AG08395 (cell line): ENCODE results near the gene COX8C.
"Not testable (repeated sequence)": the region's sequence is repeated elsewhere in the genome, so short reads cannot be mapped to it uniquely, and the experiment has no call there.

Source experiments
- DNase-seq: peaks from one replicate; pipeline ENCODE4 v3.0.0; 2012; ENCODE audit warnings: mixed read lengths, low spot score

COX8C gene

DNA sequence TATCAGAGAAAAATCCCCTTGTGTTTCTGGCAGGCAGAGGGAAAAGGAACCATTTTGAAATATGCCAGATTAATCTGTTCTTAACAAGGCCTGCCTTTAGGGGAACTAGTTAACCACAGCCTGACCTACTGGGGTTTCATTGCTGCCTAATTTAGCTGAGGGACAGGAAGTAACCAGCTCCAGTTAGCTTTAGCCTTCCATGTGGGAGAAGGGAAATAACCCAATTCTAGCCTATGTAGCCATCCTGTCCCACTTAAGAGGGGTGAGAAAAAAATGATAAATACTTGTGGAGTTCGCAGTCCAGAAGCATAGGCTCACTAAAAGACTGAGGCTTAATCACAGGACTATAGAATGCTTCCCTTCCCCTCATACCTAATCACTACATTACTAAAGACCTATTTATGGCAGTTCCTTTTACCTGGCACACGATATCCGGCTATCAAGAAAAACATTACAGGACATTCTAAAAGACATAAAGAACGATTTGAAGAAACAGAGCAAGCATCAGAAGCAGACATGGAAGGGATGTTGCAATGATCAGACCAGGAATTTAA, 22.8 kb downstream of the COX8C start:
- no peak for DNase-seq

DNA sequence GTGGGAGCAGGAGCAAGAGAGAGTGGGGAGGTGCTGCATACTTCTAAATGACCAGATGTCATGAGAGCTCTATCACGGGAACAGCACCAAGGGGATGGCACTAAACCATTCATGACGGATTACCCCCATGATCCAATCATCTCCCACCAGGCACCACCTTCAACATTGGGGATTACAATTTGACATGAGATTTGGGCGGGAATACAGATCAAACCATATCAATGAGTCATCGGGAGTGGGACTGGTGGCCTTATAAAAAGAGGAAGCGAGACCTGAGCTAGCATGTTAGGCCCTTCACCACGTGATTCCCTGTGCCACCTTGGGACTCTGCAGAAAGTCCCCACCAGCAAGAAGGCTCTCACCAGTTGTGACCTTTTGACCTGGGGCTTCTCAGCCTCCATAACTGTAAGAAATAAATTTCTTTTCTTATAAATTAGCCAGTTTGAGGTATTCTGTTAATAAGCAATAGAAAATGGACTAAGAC, 28.7 kb downstream of the COX8C start:
- DNase-seq, result no peak

DNA sequence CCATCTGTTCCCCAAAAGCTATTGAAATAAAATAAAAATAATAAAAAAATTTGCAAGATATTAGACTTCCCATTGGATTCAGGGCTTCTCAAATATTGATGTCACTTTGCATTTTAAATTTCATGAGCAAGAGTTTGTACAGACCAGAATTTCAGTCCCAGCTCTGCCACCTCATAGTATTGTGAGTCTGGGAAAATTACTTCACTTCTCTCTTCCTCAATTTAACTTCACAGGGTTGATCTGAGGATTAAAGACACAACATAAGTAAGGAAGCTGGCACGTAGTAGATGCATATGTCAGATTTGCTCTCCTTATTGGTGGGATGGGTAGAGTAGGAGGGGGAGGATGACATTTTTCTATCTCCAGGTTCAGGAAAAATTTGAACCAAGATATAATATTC, 32.8 kb downstream of the COX8C start:
- no peak for DNase-seq

DNA sequence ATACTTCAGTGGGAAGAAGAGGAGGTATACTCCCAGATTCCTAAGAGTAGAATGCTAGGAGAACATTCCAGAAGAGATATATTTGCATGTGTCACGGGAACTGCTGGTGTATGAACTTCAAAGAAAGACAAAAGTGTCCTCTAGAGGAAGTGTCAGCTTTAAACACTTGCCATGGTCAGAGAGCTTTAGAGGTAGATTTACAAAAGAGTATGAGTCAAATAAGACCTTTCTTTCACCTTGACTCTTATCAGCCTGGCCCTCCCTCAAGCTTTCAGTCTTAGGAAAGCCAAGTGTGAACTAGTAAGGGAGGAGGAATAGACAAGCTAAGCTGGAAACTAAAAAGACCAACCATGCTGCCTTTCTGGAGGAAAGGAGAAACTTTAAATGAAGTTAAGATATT, 34.7 kb downstream of the COX8C start:
- DNase-seq, result no peak

DNA sequence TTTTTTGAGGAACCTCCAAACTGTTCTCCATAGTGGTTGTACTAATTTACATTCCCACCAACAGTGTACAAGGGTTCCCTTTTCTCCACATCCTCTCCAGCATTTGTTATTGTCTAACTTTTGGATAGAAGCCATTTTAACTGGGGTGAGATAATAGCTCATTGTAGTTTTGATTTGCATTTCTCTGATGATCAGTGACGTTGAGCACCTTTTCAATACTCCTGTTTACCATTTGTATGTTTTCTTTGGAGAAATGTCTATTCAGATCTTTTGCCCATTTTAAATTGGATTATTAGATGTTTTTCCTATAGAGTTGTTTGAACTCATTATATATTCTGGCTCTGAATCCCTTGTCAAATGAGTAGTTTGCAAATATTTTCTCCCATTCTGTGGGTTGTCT, 37.3 kb downstream of the COX8C start:
- not testable (repeated sequence) for DNase-seq

DNA sequence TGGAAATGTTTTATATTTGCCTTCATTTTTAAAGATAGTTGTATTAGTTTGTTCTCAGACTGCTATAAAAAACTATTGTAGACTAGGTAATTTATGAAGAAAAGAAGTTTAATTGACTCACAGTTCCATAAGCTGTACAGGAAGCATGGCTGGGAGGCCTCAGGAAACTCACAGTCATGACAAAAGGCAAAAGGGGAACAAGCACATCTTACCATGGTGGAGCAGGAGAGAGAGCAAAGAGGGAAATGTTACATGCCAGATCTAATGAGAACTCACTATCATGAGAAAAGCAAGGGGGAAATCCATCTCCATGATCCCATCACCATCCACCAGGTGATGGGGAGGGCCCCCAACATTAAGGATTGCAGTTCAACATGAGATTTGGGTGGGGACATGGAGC, 48.2 kb downstream of the COX8C start:
- no peak for DNase-seq

DNA sequence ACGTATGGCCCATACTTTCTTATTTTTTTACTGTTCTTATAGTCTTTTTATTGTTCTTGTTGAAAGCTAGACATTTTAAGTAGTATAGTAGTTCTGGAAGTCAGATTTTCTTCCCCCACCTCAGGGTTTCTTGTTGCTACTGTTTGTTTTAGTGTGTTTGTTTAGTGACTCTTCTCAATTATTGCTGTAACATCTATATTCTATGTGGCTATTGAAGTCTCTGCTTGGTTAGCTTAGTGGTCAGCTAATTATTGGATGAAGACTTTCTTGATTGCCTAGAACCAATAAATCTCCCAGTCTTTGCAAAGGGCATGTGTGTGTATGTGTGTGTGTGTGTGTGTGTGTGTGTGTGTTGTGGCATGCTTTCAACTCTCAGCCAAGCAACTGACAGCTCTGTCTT, 49.5 kb downstream of the COX8C start:
- no peak for DNase-seq
